ENCODE data around the gene FAH.

- TF ChIP-seq, protein P1, sequence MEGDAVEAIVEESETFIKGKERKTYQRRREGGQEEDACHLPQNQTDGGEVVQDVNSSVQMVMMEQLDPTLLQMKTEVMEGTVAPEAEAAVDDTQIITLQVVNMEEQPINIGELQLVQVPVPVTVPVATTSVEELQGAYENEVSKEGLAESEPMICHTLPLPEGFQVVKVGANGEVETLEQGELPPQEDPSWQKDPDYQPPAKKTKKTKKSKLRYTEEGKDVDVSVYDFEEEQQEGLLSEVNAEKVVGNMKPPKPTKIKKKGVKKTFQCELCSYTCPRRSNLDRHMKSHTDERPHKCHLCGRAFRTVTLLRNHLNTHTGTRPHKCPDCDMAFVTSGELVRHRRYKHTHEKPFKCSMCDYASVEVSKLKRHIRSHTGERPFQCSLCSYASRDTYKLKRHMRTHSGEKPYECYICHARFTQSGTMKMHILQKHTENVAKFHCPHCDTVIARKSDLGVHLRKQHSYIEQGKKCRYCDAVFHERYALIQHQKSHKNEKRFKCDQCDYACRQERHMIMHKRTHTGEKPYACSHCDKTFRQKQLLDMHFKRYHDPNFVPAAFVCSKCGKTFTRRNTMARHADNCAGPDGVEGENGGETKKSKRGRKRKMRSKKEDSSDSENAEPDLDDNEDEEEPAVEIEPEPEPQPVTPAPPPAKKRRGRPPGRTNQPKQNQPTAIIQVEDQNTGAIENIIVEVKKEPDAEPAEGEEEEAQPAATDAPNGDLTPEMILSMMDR (IDR thresholded peaks at IDR 0.05): no peak
- TF ChIP-seq POLR2AphosphoS5 (IDR thresholded peaks at IDR 0.05; ENCODE audit: low read depth, low read length): no peak
- TF ChIP-seq SIN3A (IDR thresholded peaks at IDR 0.05; ENCODE audit: borderline replicate concordance, insufficient read depth, low read depth, low read length): no peak
- TF ChIP-seq REST (IDR thresholded peaks at IDR 0.05; ENCODE audit: insufficient read depth in 1 of 2, low read depth in 2 of 2, low read length in 1 of 2): no peak
- no peak for TF ChIP-seq TCF7L2 (IDR thresholded peaks at IDR 0.05; ENCODE audit: low read depth, low read length)
These were observed 19.0 kb downstream of the FAH start for GRCh38 chr15:80171787-80172186.
